ENCODE measurements around the gene SYNE3.

GRCh38 chr14:95474486-95474885, 42.0 kb downstream of the SYNE3 start:
- TF ChIP-seq POLR2A (IDR thresholded peaks at IDR 0.05) = no peak
- no peak for TF ChIP-seq CTCF (IDR thresholded peaks at IDR 0.05)
